SK-N-SH (cell line): ENCODE measurements around the gene CNN2.

Experiments used
- GATA2 ChIP-seq: sonication (generic); formaldehyde crosslinking; IDR thresholded peaks from 2 replicates; pipeline ENCODE4 v1.5.0; 2020; ENCODE audit warnings: mild to moderate bottlenecking, missing genetic modification reagents
- MXI1 ChIP-seq: IDR thresholded peaks from 2 replicates; pipeline ENCODE4 v1.6.1; 2012; ENCODE audit warnings: mild to moderate bottlenecking, low read depth, low read length, improper control_type of control experiment
- RAD21 ChIP-seq: IDR thresholded peaks from 2 replicates; pipeline ENCODE4 v1.6.1; 2012; ENCODE audit warnings: mild to moderate bottlenecking, low read length
- SMC3 ChIP-seq: IDR thresholded peaks from 2 replicates; pipeline ENCODE4 v1.6.1; 2012; ENCODE audit warnings: low read depth, low read length, improper control_type of control experiment
- TF ChIP-seq, protein P1 (sequence below): fragments of 200-600 bp; sonication (generic); IDR thresholded peaks from 2 replicates; pipeline ENCODE4 v1.6.1; 2017; ENCODE audit warnings: antibody characterized with exemption, mild to moderate bottlenecking, moderate library complexity
- TF ChIP-seq, protein P2 (sequence below): IDR thresholded peaks from 2 replicates; pipeline ENCODE4 v1.4.0; 2012; ENCODE audit warnings: low read depth, borderline replicate concordance

DNA sequence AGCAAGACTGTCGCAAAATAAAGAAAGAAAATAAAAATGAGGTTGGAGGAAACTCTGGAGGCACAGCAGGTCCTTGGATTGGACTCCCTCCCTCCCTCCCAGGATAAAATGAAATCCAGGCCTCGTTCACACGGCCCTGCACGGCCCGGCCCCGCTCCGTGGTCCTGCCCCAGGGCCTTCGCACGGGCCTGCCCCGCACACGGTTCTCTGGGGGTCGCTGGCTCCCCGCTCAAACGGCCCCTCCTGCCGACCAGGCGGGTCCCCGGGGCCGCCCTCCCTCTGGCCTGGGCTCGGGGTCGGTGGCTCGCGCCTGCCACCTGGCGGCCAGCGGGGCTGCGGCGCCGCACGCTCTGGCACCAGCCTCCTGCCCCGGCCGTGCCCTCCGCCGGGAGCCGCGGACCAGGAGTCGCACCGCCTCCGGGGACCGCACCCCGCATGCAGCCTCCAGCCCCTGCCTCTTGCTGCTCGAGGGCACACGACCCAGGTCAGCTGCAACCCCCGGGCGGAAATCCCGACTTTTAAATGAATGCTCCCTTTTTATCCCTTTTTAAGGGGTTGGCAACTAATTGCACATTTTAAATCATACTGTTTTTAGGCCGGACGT, 43.7 kb upstream of the CNN2 start:
- TF ChIP-seq MXI1 (peak; percentile 45; the same call in 1 of the 2 replicates), GATA2 (no peak), SMC3 (peak; percentile 99), RAD21 (peak; percentile 89)
- TF ChIP-seq, protein P1, sequence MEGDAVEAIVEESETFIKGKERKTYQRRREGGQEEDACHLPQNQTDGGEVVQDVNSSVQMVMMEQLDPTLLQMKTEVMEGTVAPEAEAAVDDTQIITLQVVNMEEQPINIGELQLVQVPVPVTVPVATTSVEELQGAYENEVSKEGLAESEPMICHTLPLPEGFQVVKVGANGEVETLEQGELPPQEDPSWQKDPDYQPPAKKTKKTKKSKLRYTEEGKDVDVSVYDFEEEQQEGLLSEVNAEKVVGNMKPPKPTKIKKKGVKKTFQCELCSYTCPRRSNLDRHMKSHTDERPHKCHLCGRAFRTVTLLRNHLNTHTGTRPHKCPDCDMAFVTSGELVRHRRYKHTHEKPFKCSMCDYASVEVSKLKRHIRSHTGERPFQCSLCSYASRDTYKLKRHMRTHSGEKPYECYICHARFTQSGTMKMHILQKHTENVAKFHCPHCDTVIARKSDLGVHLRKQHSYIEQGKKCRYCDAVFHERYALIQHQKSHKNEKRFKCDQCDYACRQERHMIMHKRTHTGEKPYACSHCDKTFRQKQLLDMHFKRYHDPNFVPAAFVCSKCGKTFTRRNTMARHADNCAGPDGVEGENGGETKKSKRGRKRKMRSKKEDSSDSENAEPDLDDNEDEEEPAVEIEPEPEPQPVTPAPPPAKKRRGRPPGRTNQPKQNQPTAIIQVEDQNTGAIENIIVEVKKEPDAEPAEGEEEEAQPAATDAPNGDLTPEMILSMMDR = peak; percentile 79
- TF ChIP-seq, protein P2, sequence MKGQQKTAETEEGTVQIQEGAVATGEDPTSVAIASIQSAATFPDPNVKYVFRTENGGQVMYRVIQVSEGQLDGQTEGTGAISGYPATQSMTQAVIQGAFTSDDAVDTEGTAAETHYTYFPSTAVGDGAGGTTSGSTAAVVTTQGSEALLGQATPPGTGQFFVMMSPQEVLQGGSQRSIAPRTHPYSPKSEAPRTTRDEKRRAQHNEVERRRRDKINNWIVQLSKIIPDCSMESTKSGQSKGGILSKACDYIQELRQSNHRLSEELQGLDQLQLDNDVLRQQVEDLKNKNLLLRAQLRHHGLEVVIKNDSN = no peak
